ENCODE measurements around the gene MYO1E.

The MYO1E gene

DNA sequence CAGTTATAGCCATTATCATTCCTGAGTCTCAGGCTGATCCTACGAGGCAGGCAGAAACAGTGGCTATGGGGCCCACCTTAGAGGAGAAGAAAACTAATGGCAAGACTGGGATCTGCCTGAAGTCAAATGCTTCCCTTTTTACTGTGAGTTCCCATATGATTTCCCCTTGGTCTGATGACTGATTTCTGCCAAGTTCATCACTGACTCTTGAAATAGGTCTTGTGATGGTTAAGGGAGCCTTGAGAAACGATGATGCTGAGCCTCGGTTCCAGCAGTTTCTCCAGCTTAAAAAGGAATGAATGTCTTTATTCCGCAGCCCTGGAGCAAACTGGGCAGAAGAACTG, 195.4 kb downstream of the MYO1E start:
- peak in 1 of 2 donors; percentile 26 for DNase-seq
- H3K27me3 ChIP-seq, result no peaks in the 10 kb centered on the region
- peaks cover 0 to 15% (median 5%) of the 10 kb centered on the region in 4 donors for H3K4me1 ChIP-seq
- intact Hi-C loops (cut with DNase I; ENCODE audit: low total_unique reads), result loop anchor here (5.0 kb wide), 1 partner anchor 315 kb away; no protein-coding TSS in a partner anchor
- H3K27ac ChIP-seq, result peak overlapping the region; percentile 21 to 35
- H3K4me3 ChIP-seq, result no peak overlapping the region
- H3K9me3 ChIP-seq, result peaks cover 0 to 10% (median 6%) of the 10 kb centered on the region in 3 donors
- peaks cover 46 to 74% (median 69%) of the 10 kb centered on the region in 3 donors for H3K36me3 ChIP-seq
- TF ChIP-seq, protein P1, sequence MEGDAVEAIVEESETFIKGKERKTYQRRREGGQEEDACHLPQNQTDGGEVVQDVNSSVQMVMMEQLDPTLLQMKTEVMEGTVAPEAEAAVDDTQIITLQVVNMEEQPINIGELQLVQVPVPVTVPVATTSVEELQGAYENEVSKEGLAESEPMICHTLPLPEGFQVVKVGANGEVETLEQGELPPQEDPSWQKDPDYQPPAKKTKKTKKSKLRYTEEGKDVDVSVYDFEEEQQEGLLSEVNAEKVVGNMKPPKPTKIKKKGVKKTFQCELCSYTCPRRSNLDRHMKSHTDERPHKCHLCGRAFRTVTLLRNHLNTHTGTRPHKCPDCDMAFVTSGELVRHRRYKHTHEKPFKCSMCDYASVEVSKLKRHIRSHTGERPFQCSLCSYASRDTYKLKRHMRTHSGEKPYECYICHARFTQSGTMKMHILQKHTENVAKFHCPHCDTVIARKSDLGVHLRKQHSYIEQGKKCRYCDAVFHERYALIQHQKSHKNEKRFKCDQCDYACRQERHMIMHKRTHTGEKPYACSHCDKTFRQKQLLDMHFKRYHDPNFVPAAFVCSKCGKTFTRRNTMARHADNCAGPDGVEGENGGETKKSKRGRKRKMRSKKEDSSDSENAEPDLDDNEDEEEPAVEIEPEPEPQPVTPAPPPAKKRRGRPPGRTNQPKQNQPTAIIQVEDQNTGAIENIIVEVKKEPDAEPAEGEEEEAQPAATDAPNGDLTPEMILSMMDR (IDR thresholded peaks at IDR 0.05), result no peak

DNA sequence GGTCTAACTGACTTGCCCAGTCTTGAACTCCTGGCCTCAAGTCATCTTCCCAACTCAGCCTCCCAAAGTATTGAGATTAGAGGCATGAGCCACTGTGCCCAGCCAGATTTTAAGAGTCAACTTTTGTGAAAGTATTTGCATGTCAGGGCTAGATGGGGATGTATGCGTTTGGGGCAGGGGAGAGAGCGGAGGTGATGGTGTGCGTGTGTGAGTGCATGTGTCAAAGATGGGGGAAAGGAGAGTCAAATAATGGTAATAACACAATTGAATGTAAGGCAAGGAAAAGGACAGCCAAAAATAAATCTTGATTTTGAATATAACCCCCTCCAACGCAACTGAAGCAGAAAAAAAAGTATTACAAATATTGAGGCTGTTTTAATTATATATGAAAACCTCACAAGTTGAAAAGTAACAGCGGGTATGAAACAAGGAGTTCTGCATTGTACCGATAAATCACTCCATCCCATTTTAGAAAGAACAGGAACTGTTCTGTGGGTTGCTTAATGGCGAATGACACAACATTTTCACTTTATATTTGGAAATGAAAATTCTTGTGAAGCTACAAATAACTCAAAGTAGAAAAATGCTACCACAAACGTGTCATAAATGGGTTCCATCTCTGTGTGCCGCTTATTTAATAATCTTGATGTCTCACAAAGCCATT, 195.9 kb downstream of the MYO1E start:
- TF ChIP-seq, protein P1 (IDR thresholded peaks at IDR 0.05), result no peak
- peaks cover 0 to 15% (median 5%) of the 10 kb centered on the region in 4 donors for H3K4me1 ChIP-seq
- peaks cover 46 to 74% (median 69%) of the 10 kb centered on the region in 3 donors for H3K36me3 ChIP-seq
- H3K9me3 ChIP-seq, result peaks cover 0 to 5% (median 1%) of the 10 kb centered on the region in 3 donors
- intact Hi-C loops (cut with DNase I; ENCODE audit: low total_unique reads), result loop anchor here (5.0 kb wide), 1 partner anchor 316 kb away; no protein-coding TSS in a partner anchor
- H3K27me3 ChIP-seq, result no peaks in the 10 kb centered on the region
- no peak overlapping the region for H3K4me3 ChIP-seq
- DNase-seq, result no peak
- peak overlapping the region; percentile 25 to 35 for H3K27ac ChIP-seq

DNA sequence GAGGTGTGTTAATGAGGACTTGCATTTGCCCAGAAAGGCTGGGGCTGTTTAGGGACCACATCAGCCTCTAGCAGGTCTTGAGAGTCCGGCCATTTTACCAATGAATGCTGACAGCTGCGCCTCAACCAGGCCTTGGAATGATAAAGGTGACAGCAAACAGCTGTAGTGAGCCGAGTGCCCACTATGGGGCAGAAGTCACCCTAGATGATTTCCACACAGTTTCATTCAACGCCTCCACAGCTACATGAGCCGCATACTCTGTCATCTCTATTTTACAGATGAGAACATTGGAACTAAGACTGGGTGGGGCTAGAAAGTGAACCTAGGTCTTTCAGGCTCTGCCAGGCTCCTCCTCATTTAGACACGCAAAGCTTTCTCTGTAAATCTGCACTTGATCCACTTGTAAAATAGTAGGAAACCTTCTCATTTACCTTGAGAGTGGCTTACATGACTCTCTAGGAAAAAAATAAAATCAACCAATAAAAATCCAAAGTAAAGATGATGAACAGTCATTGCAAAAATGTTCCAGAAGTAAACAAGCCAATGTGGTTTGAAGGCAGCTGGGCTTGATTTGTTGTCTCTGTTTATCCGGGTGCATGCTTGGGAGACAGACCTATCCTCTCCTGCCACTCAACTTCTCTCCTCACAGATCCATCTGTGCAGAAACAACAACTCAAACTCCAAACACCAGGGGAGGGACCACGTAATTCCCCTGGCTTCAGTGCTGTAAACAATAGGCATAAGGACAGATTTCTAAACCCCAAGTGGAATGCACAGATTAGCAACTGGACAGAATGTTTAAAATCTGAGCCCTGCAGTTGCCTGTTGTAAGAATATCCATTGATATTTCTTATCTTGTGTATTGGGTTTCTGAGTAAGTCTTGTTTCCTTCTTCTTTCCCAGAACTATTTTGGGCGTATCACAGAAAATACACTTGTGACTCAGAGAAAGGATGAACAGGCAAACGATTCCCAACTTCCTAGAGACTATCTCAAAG, 197.5 kb downstream of the MYO1E start:
- Histone ChIP-seq H3K4me3 (no peak overlapping the region), H3K27ac (peak overlapping the region; percentile 25 to 53), H3K27me3 (no peaks in the 10 kb centered on the region), H3K9me3 (no peaks in the 10 kb centered on the region), H3K4me1 (peaks cover 6 to 28% (median 14%) of the 10 kb centered on the region in 4 donors), H3K36me3 (peaks cover 40 to 73% (median 62%) of the 10 kb centered on the region in 3 donors)
- TF ChIP-seq, protein P1 (IDR thresholded peaks at IDR 0.05), result peak; percentile 58 to 72
- peak in 1 of 2 donors; percentile 49 for DNase-seq
- intact Hi-C loops (cut with DNase I; ENCODE audit: low total_unique reads), result loop anchor here (5.0 kb wide), 1 partner anchor 317 kb away; no protein-coding TSS in a partner anchor

DNA sequence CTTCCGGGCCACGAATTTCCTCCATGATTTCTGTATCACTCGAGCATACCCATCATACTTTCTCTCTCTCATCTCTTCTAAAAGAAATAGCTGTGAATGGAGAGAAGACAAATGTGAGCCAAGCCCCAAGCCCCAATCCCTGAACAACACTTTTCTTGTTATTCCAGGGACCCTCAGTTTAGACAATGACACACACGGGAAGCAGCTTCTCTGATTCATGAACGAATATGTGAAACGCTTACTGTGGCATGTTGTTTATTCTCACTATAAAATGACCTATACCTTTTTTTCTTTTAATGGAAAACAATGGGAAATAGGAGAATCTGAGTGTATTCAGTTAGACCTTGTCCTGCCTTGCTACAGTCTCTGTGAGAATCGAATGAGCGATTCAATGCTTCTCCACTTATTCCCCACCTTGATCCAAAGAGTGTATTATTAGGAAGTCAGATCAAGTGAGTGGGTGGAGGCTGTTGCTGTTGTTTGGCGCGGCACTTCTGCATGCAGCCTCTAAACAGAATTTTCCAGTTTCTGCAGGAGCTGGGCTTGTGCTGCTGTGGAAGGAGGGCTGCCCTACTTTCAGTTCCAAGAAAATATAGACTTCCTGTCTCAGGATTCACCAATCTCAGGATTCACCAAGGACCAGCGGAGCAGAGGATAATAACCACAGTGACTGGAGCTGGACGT, 198.4 kb downstream of the MYO1E start:
- Histone ChIP-seq H3K4me3 (no peak overlapping the region), H3K27ac (peak overlapping the region; percentile 25 to 53), H3K27me3 (no peaks in the 10 kb centered on the region), H3K9me3 (no peaks in the 10 kb centered on the region), H3K36me3 (peaks cover 35 to 66% (median 56%) of the 10 kb centered on the region in 3 donors), H3K4me1 (peaks cover 6 to 35% (median 20%) of the 10 kb centered on the region in 4 donors)
- intact Hi-C loops (cut with DNase I; ENCODE audit: low total_unique reads), result no loop called here
- TF ChIP-seq, protein P1 (IDR thresholded peaks at IDR 0.05), result no peak
- DNase-seq, result no peak

DNA sequence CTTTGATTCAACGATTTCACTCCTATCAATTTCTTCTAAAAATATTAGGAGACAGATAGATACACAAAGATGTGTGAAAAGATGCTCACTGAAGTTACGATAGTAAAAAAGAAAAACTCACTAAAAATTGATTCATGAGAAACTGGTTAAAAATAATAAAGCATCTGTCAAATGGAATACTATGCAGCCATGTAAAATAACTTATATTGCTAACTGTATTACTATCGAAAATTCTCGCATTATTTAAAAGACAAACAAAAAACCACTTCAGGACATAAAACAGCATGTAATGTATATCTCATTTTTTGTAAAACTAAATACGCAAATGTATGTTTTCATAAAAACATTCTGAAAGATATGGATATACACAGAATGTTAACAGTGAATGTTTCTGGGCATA, 199.5 kb downstream of the MYO1E start:
- no peak for DNase-seq
- no peak overlapping the region for H3K4me3 ChIP-seq
- H3K36me3 ChIP-seq, result peaks cover 32 to 55% (median 45%) of the 10 kb centered on the region in 3 donors
- peaks cover 6 to 46% (median 27%) of the 10 kb centered on the region in 4 donors for H3K4me1 ChIP-seq
- TF ChIP-seq, protein P1 (IDR thresholded peaks at IDR 0.05), result no peak
- no peaks in the 10 kb centered on the region for H3K9me3 ChIP-seq
- intact Hi-C loops (cut with DNase I; ENCODE audit: low total_unique reads), result no loop called here
- no peak overlapping the region for H3K27ac ChIP-seq
- no peaks in the 10 kb centered on the region for H3K27me3 ChIP-seq
